HG03135 (cell line): ENCODE measurements around the gene BACE1.
"Not testable (repeated sequence)": the region's sequence is repeated elsewhere in the genome, so short reads cannot be mapped to it uniquely, and the experiment has no call there.

Experiments
- ATAC-seq: cut with Tn5 transposase; IDR thresholded peaks from one replicate; pipeline ENCODE4 v1.9.1; 2021; ENCODE audit warnings: mild to moderate bottlenecking, moderate library complexity; ENCODE audit not compliant: unreplicated experiment

The BACE1 gene

GRCh38 chr11:117279711-117280376 lies 36.2 kb downstream of the BACE1 start:
- ATAC-seq: no peak

- no peak for ATAC-seq
These were observed 37.7 kb downstream of the BACE1 start for GRCh38 chr11:117278347-117278746.

GRCh38 chr11:117273550-117274289 lies 42.3 kb downstream of the BACE1 start:
- no peak for ATAC-seq

- not testable (repeated sequence) for ATAC-seq
These were observed 43.9 kb downstream of the BACE1 start for GRCh38 chr11:117272175-117272574.

GRCh38 chr11:117271208-117271607 lies 44.8 kb downstream of the BACE1 start:
- ATAC-seq: no peak

- ATAC-seq: no peak
These were observed 46.2 kb downstream of the BACE1 start for GRCh38 chr11:117269856-117270255.

- ATAC-seq: no peak
These were observed 50.3 kb downstream of the BACE1 start for GRCh38 chr11:117265745-117266144.

GRCh38 chr11:117264624-117265323 lies 51.3 kb downstream of the BACE1 start:
- not testable (repeated sequence) for ATAC-seq

- ATAC-seq: no peak
These were observed 56.6 kb downstream of the BACE1 start for GRCh38 chr11:117259417-117259816.

- ATAC-seq: no peak
These were observed 57.5 kb downstream of the BACE1 start for GRCh38 chr11:117258576-117258975.

- no peak for ATAC-seq
These were observed 59.5 kb downstream of the BACE1 start for GRCh38 chr11:117256573-117256972.

GRCh38 chr11:117255966-117256365 lies 60.1 kb downstream of the BACE1 start:
- no peak for ATAC-seq

- ATAC-seq: no peak
These were observed 64.5 kb downstream of the BACE1 start for GRCh38 chr11:117251506-117251905.

GRCh38 chr11:117249571-117249970 lies 66.5 kb downstream of the BACE1 start:
- no peak for ATAC-seq

- no peak for ATAC-seq
These were observed 67.7 kb downstream of the BACE1 start for GRCh38 chr11:117248341-117248740.

- no peak for ATAC-seq
These were observed 76.8 kb downstream of the BACE1 start for GRCh38 chr11:117239295-117239694.

- ATAC-seq: no peak
These were observed 77.8 kb downstream of the BACE1 start for GRCh38 chr11:117238221-117238620.
